Suppressor macrophage treated with lipopolysaccharide for 1 hour (primary cell): ENCODE results near the gene ILF3.

Experiments
- DNase-seq, 3 donors: peaks; one replicate each; pipeline ENCODE4 v3.0.0-alpha.2; 2020 to 2022

Gene ILF3

DNA sequence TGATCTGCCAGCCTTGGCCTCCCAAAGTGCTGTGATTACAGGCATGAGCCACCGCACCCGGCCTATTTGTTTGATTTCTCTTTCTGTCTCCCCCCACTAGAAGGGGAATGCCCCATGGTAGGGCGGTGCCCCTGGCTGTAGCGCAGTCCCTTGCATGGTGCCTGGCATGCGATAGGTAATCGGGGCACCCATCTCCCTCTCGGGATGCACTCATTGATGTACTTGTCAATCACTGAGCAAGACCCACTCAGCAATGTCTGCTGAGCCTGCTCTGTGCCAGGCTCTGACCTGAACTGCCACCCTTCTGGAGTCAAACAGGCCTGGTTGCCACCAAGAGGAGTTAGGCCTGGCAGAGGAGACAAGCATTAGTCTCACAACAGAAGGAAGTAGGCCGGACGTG lies 83.6 kb downstream of the ILF3 start:
- no peak for DNase-seq

DNA sequence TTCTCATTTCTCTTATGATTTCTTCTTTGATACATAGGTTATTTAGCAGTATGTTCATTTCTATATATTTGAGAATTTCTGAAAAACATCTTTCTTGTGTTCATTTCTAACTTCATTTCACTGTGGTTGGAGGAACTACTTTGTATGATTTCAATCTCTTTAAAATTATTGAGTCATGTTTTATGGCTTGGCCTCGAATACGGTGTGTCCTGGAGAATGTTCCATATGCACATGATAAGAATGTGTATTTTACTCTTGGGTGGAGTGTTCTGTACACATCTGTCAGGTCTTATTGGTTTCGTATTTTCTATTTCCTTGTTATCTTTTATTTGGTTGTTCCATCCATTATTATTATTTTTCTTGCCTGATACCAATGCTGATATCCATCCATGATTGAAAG lies 86.7 kb downstream of the ILF3 start:
- no peak for DNase-seq
